Activated CD4-positive, alpha-beta T cell treated with anti-CD3 and anti-CD28 coated beads, Interleukin-2, amount 50 U/mL, for 4 hours (primary cell): Measurements from ENCODE around the gene MRFAP1.
"Not testable (repeated sequence)": the region's sequence is repeated elsewhere in the genome, so short reads cannot be mapped to it uniquely, and the experiment has no call there.

Experiments used
- DNase-seq, 2 experiments: peaks; one replicate each; pipeline ENCODE4 v3.0.0-alpha.2; 2020

Gene MRFAP1

GRCh38 chr4:6641164-6641970 is 882 bp downstream of the MRFAP1 start:
- DNase-seq = peak; percentile 30 to 39

GRCh38 chr4:6641971-6642320 is 1.5 kb downstream of the MRFAP1 start:
- DNase-seq = no peak

- DNase-seq = no peak
Measured at GRCh38 chr4:6643141-6643847, 2.8 kb downstream of the MRFAP1 start.

GRCh38 chr4:6644792-6645530 is 4.5 kb downstream of the MRFAP1 start:
- no peak for DNase-seq

- DNase-seq = no peak
Measured at GRCh38 chr4:6647169-6647568, 6.7 kb downstream of the MRFAP1 start.

- no peak for DNase-seq
Measured at GRCh38 chr4:6647582-6648230, 7.2 kb downstream of the MRFAP1 start.

- no peak for DNase-seq
Measured at GRCh38 chr4:6649216-6649615, 8.7 kb downstream of the MRFAP1 start.

GRCh38 chr4:6654211-6654610 is 13.7 kb downstream of the MRFAP1 start:
- DNase-seq = not testable (repeated sequence)

- DNase-seq = not testable (repeated sequence)
Measured at GRCh38 chr4:6655291-6655690, 14.8 kb downstream of the MRFAP1 start.

GRCh38 chr4:6655924-6656323 is 15.4 kb downstream of the MRFAP1 start:
- no peak for DNase-seq

GRCh38 chr4:6657242-6658208 is 17.0 kb downstream of the MRFAP1 start:
- no peak for DNase-seq

- DNase-seq = no peak
Measured at GRCh38 chr4:6658209-6658595, 17.7 kb downstream of the MRFAP1 start.

GRCh38 chr4:6658597-6659075 is 18.2 kb downstream of the MRFAP1 start:
- peak; percentile 49 to 52 for DNase-seq

- DNase-seq = no peak
Measured at GRCh38 chr4:6659897-6660296, 19.4 kb downstream of the MRFAP1 start.

- no peak for DNase-seq
Measured at GRCh38 chr4:6660430-6660829, 19.9 kb downstream of the MRFAP1 start.

- no peak for DNase-seq
Measured at GRCh38 chr4:6662591-6662990, 22.1 kb downstream of the MRFAP1 start.

- no peak for DNase-seq
Measured at GRCh38 chr4:6663596-6664393, 23.3 kb downstream of the MRFAP1 start.

- no peak for DNase-seq
Measured at GRCh38 chr4:6665320-6665654, 24.8 kb downstream of the MRFAP1 start.

GRCh38 chr4:6668391-6668790 is 27.9 kb downstream of the MRFAP1 start:
- DNase-seq = no peak

- DNase-seq = no peak
Measured at GRCh38 chr4:6671648-6672047, 31.2 kb downstream of the MRFAP1 start.

- no peak for DNase-seq
Measured at GRCh38 chr4:6672131-6672530, 31.6 kb downstream of the MRFAP1 start.
